ENCODE data around the gene PHACTR3.
"Not testable (repeated sequence)": the region's sequence is repeated elsewhere in the genome, so short reads cannot be mapped to it uniquely, and the experiment has no call there.

The PHACTR3 gene

GRCh38 chr20:59832406-59833363 is 228.3 kb downstream of the PHACTR3 start:
- DNase-seq: no peak

DNA sequence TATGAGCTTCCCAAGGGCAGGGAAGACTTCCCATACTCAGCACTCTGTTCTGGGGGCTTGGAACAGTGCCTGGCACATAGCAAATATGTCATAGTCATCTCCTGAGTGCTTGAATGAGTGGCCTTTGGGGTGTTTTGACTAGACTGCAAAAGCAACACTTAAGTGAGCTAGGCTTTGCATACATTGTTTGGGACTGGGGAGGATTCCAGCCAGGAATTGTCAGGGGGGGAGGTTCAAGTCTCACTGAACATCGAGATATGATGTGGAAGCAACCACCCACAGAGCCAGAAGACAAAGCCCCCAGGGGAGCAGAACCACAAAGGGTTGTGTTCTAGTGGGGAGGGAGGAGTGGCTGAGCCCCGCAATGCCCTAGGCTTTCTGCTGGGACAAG is 230.7 kb downstream of the PHACTR3 start:
- DNase-seq: no peak

GRCh38 chr20:59835448-59836395 is 231.4 kb downstream of the PHACTR3 start:
- peak; percentile 9 to 20 for DNase-seq

GRCh38 chr20:59836767-59837166 is 232.4 kb downstream of the PHACTR3 start:
- no peak for DNase-seq

GRCh38 chr20:59837623-59838394 is 233.5 kb downstream of the PHACTR3 start:
- DNase-seq: no peak

- no peak for DNase-seq
Observed at GRCh38 chr20:59839400-59839799, 235.1 kb downstream of the PHACTR3 start.

- DNase-seq: no peak
Observed at GRCh38 chr20:59845472-59845871, 241.1 kb downstream of the PHACTR3 start.

DNA sequence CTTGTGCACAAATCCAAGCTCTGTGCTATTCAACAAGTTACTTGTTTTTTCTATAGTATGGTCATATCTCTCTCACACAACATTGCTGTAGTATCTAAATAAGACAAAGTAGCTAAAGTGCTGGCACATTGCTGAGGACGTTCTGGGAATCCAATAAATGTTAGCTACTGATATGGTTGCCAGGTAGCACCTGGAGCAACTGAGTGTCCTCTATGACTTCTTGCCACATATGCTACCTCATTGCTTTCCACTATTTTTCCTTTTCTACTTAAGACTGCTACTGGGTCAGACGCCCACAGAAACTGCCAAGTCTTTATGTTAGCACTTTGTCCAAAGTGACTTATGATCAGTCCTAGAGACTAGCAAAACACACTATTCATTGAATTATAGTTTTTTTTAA is 243.8 kb downstream of the PHACTR3 start:
- DNase-seq: no peak

- peak; percentile 50 to 65 for DNase-seq
Observed at GRCh38 chr20:59850018-59850641, 245.8 kb downstream of the PHACTR3 start.

DNA sequence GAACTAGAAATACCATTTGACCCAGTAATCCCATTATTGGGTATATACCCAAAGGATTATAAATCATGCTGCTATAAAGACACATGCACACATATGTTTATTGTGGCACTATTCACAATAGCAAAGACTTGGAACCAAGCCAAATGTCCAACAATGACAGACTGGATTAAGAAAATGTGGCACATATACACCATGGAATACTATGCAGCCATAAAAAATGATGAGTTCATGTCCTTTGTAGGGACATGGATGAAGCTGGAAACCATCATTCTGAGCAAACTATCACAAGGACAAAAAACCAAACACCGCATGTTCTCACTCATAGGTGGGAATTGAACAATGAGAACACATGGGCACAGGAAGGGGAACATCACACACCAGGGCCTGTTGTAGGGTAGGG is 252.2 kb downstream of the PHACTR3 start:
- not testable (repeated sequence) for DNase-seq

GRCh38 chr20:59856941-59857340 is 252.6 kb downstream of the PHACTR3 start:
- not testable (repeated sequence) for DNase-seq

GRCh38 chr20:59857966-59858365 is 253.6 kb downstream of the PHACTR3 start:
- DNase-seq: no peak

DNA sequence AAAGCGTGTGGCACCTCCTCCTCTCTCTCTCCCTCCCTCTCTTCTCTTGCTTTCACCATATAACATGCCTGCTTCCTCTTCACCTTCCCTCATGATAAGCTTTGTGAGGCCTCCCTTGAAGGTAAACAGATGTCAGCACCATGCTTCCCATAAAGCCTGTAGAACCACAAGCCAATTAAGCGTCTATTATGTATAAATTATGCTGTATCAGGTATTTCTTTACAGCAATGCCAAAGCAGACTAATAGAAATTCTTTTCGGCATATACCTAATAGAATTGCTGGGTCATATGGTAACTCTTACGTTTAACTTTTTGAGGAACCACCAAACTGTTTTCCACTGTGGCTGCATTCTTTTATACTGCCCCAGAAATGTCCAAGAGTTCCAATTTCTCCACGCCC is 254.1 kb downstream of the PHACTR3 start:
- DNase-seq: no peak

DNA sequence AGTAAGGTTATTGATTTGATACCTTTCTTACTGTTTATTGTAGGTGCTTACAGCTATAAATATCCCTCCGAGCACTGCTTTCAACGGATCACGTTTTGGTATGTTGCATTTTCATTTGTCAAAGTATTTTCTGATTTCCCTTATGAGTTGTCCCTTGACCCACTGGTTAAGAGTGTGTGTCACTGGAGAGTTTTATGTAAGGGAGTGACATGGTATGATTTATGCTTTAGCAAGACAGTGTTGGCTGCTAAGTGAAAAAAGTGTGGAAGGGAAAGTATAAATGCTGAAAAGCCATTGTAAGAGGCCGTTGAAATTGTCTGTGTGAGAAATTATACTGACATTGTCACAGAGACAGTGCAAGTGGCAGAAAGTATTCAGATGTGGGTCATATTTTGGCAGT is 257.1 kb downstream of the PHACTR3 start:
- DNase-seq: no peak

DNA sequence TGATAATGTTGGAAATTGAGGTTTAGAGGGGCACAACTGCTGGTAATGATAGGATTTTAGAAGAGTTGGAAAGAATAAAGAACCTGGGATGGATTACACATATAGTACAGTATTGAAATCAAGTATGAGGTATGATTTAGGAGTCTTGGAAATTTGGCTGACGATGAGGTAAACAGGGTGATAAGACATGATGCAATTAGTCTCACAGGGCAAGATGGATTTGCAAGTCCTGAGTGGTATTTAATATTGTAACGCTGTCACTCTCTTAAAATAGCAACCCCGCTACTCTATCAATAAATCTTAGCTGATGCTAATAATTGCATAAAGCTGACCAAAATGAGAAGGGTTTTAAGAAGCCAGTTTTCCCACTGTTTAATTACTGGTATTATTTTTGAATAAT is 258.7 kb downstream of the PHACTR3 start:
- DNase-seq: no peak

DNA sequence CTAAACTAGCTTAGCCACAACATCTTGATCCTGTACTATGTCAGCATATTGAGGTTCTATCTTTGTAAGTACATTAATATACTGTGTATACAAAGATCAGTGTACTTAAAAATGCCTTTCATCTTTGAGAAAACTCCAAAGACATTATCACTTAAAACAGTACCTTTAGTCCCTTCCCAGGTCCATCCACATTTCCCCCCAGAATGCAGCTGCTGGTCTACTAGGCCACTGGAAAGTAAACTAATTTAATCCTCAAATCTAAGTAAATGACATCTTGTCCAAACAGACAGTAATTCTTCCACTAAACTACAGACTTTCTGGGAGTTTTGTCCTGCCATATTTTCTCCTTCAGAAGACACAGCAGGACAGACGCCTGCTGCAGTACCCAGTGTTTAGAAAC is 260.4 kb downstream of the PHACTR3 start:
- no peak for DNase-seq

GRCh38 chr20:59866338-59866737 is 262.0 kb downstream of the PHACTR3 start:
- no peak for DNase-seq

DNA sequence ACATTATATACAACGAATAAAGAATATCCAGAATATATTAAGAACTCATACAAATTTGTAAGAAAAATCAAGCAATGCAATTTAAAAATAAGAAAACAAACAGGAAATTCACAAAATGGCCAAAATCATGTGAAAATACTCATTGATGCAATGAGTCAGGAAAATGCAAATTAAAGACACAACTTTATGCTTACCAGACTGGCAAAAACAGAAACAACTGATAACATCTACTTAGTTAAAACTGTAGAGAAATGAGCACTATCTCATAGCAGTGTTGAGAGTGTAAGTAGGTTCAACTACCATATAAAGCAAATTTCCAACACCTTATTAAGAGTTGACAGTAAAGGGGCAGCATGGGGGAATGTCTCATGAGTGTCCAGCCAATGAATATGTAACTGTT is 266.8 kb downstream of the PHACTR3 start:
- DNase-seq: no peak

DNA sequence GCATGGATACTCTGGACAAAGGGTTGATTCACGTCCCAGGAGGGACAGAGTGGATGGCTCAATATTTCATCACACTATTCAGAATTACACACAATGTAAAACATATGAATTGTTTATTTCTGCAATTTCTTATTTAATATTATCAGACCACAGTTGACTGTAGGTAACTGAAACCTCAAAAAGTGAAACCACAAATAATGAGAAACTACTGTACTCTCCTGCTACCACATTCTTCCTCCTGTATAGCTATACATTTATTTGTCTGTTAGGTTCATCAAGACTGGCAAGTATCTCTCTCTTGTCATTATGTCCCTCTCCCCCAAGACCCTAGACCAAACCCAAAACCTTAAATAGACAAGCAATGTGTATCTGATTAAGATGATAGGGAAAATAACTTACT is 269.1 kb downstream of the PHACTR3 start:
- no peak for DNase-seq

DNA sequence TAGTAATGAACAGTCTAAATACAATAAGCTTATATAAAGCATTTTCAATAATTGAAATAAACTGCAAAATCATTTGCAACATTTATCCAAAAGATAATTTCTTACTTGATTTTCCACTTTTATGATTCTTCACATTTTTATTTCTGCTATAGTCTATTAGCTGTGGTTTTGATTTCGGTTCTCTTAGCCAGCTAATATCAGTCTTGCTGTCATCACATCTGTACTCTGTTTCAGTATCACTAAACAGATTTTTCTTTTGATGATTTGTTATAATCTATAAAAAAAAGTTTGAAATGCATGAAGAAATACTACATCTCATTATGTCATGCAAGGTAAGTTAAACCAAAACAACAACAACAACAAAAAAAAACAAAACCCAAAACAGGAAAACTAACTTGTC is 275.9 kb downstream of the PHACTR3 start:
- no peak for DNase-seq

DNA sequence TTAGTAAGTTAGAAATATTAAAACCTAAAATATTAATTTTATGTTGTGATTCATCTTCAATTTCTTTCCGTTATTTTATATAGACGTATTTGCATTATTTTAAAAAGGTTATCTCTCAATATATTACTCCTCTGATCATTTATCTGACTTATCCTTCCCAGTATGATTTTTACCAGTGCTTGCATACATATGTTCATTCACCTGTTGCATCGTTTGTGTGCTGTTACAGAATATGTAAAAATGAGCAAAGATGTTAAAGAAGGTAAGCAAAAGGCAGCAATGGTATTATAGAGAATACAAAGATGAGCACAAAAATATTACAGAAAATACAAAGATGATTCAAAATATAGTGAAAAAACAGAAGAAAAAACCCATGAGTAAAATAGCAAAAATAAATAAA is 280.2 kb downstream of the PHACTR3 start:
- no peak for DNase-seq

DNA sequence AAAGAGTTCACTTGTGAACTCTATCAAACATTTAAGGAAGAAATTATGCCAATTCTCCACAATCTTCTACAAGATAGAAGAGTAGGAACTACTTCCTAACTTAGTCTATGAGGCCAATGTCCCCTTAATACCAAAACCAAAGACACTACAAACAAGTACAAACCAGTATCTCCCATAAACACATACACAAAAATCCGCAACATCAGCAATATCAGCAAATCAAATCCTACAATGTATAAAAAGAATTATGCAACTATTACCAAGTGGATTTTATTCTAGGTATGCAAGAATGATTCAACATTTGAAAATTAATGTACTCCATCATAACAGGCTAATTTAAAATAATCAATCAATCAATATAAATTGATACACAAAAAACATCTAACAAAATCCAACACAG is 283.7 kb downstream of the PHACTR3 start:
- no peak for DNase-seq

Measured in AML-193 (cell line).